ENCODE measurements around the gene IGF2.

Gene IGF2

DNA sequence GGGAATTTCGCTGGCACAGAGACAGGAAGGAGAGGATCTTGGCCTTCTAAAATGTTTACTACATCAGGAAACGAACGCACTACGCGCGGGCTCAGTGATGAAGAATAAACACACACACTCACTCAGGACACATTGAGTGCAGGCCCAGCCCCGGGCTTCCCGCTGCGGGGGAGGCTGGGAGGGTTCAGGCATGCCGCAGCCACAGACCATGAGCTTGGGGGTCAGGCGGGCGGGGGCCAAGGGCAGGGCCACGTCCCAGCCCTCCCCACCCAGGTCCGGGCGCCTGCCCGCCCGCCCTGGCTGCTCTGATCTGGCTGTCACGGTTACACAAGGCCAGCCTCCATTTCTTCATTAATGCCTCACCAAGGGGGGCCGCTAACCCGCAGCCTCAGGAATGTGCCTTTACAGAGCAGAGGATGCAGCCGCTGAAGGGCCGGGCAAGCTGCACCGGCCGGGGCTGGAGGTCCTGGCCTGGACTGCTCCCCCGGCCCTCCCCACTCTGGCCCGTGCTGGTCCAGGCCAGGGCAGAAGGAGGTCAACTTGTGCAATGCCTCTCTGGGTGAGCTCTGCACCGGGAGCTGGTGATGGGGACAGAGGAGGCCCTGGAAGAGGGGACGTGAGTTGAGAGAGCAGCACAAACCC, 41.7 kb downstream of the IGF2 start:
- Histone ChIP-seq H3K27me3 (ENCODE audit: insufficient read depth, insufficient read length) (peaks cover 16% of the 10 kb centered on the region), H3K36me3 (ENCODE audit: insufficient read depth, insufficient read length, low read length) (no peaks in the 10 kb centered on the region), H3K4me1 (ENCODE audit: insufficient read depth, insufficient read length) (peaks cover 42% of the 10 kb centered on the region), H3K4me3 (ENCODE audit: insufficient read length, low read depth) (peak overlapping the region; percentile 19), H3K9ac (ENCODE audit: insufficient read length, low read depth) (peak overlapping the region; percentile 74), H3K9me3 (ENCODE audit: insufficient read depth, low read length) (peaks cover 11% of the 10 kb centered on the region; the same call in 1 of the 2 replicates)
- peak; percentile 80 for DNase-seq (ENCODE audit: low read depth, low spot score)
- no peak for TF ChIP-seq YY1 (IDR thresholded peaks at IDR 0.05; ENCODE audit: insufficient read depth, insufficient read length)
- no peak for TF ChIP-seq ZNF274 (IDR thresholded peaks at IDR 0.05; ENCODE audit: low read depth, low read length)
- TF ChIP-seq SUZ12 (IDR thresholded peaks at IDR 0.05; ENCODE audit: extremely low read depth, insufficient read depth, insufficient read length) = no peak

DNA sequence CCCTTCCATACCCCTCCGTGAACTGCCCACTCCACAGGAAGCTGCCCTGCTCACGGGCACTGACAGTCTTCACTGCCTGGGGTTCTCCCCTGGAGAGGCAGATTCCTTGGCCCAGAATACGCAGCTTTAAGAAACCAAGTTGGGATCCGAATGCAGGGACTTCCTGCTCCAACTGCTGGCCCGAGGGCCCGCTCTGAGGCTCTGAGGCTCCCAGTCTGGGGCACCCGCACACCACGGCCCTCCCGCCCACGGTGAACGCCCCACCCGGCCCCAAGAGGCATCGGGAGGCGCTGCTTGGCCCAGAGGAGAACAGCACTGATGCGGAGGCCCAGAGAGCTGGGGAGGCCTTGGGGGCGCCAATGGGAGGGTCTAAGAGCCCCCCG, 42.3 kb downstream of the IGF2 start:
- H3K9ac ChIP-seq (ENCODE audit: insufficient read length, low read depth) = peak overlapping the region; percentile 65
- peaks cover 42% of the 10 kb centered on the region for H3K4me1 ChIP-seq (ENCODE audit: insufficient read depth, insufficient read length)
- H3K4me3 ChIP-seq (ENCODE audit: insufficient read length, low read depth) = peak overlapping the region; percentile 19

DNA sequence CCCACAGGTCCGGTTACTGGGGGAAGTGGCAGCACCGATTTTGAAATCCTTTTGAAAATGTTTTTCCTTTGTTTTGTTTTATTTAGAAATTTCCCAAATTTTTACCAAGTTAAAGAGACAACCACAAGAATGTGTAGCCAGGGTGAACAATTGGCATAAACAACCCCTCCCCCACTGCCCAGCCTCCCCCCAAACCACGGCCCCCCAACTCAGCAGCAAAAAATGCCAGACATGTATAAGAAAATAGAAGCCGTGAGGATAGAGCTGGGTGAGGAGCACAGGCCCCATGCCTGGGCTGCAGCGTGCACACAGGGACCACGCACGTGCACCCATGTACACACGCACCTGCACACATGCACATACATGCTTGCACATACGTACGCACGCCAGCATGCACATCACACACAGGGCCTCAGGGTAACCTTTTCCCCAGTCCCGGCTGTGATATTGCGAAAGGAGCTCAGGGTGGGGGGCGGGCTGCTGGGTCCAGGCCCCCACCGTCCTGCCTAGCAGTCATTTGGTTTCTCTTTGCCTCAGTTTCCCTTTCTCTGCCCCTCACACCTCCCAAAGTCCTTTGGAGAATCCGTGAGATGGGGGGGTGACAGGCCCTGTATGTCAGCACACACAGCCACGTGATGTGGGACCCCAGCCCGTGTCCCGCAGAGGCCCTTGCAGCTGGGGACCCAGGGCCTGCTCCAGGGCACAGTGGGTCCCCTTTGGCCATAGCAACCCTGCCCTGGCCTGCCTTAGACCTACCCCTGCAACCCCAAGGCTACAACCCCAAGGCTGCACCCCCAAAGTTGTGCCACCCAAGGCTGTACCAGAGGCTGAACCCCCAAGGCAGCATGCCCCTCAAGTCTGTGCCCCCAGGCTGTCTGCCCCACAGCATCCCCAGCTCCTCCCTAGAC, 42.9 kb downstream of the IGF2 start:
- no peak for DNase-seq (ENCODE audit: low read depth, low spot score)
- TF ChIP-seq SUZ12 (IDR thresholded peaks at IDR 0.05; ENCODE audit: extremely low read depth, insufficient read depth, insufficient read length) (no peak), YY1 (IDR thresholded peaks at IDR 0.05; ENCODE audit: insufficient read depth, insufficient read length) (no peak), ZNF274 (IDR thresholded peaks at IDR 0.05; ENCODE audit: low read depth, low read length) (no peak)
- Histone ChIP-seq H3K9ac (ENCODE audit: insufficient read length, low read depth) (peak overlapping the region; percentile 65), H3K4me1 (ENCODE audit: insufficient read depth, insufficient read length) (peaks cover 43% of the 10 kb centered on the region), H3K4me3 (ENCODE audit: insufficient read length, low read depth) (no peak overlapping the region), H3K27me3 (ENCODE audit: insufficient read depth, insufficient read length) (peaks cover 13% of the 10 kb centered on the region), H3K9me3 (ENCODE audit: insufficient read depth, low read length) (peaks cover 11% of the 10 kb centered on the region; the same call in 1 of the 2 replicates), H3K36me3 (ENCODE audit: insufficient read depth, insufficient read length, low read length) (no peaks in the 10 kb centered on the region)

More for the DNA sequence above, 42.3 kb downstream of the IGF2 start:
- Histone ChIP-seq H3K27me3 (ENCODE audit: insufficient read depth, insufficient read length) (peaks cover 13% of the 10 kb centered on the region), H3K36me3 (ENCODE audit: insufficient read depth, insufficient read length, low read length) (no peaks in the 10 kb centered on the region), H3K9me3 (ENCODE audit: insufficient read depth, low read length) (peaks cover 11% of the 10 kb centered on the region; the same call in 1 of the 2 replicates)
- no peak for DNase-seq (ENCODE audit: low read depth, low spot score)
- TF ChIP-seq SUZ12 (IDR thresholded peaks at IDR 0.05; ENCODE audit: extremely low read depth, insufficient read depth, insufficient read length) = no peak
- TF ChIP-seq YY1 (IDR thresholded peaks at IDR 0.05; ENCODE audit: insufficient read depth, insufficient read length) = no peak
- no peak for TF ChIP-seq ZNF274 (IDR thresholded peaks at IDR 0.05; ENCODE audit: low read depth, low read length)

DNA sequence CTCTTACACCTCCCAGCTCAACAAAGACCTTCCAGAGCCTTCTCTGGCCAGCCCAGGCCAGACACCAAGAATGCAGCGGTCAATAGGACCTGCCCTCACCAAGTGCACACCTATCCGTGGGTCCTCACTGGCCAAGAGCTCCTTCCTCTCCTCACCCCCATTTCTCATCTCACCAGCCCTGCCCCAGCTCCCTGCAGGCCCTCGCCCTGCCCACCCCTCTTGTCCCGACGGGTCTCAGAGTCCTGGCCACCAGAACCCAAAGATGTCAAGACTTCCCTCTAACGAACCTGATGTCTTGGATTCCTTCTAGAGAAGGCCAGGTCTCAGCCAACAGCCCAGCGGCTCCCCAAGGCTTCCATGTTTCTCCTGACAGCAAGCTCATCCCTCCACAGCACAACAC, 43.6 kb downstream of the IGF2 start:
- no peak for TF ChIP-seq ZNF274 (IDR thresholded peaks at IDR 0.05; ENCODE audit: low read depth, low read length)
- no peak for TF ChIP-seq SUZ12 (IDR thresholded peaks at IDR 0.05; ENCODE audit: extremely low read depth, insufficient read depth, insufficient read length)
- no peak for TF ChIP-seq YY1 (IDR thresholded peaks at IDR 0.05; ENCODE audit: insufficient read depth, insufficient read length)
- no peak for DNase-seq (ENCODE audit: low read depth, low spot score)

DNA sequence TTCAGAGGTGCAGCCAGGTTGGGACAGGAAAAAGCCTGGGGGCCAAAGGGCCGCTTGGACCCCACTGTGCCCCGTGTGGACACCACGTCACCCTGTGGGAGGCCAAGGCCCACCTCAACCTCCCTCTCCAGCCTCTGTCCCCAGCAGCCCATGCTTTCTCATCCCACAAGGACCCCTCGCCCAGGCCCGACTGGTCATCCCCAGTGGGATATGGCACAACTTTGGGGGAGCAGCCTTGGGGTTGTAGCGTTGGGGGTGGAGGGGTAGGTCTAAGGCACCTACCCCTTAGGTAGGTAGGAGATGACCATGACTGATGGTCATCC, 44.0 kb downstream of the IGF2 start:
- no peak for DNase-seq (ENCODE audit: low read depth, low spot score)
- peaks cover 11% of the 10 kb centered on the region; the same call in 1 of the 2 replicates for H3K9me3 ChIP-seq (ENCODE audit: insufficient read depth, low read length)
- H3K27me3 ChIP-seq (ENCODE audit: insufficient read depth, insufficient read length) = peaks cover 10% of the 10 kb centered on the region
- TF ChIP-seq ZNF274 (IDR thresholded peaks at IDR 0.05; ENCODE audit: low read depth, low read length) (no peak), YY1 (IDR thresholded peaks at IDR 0.05; ENCODE audit: insufficient read depth, insufficient read length) (no peak), SUZ12 (IDR thresholded peaks at IDR 0.05; ENCODE audit: extremely low read depth, insufficient read depth, insufficient read length) (no peak)
- H3K4me3 ChIP-seq (ENCODE audit: insufficient read length, low read depth) = no peak overlapping the region
- peaks cover 42% of the 10 kb centered on the region for H3K4me1 ChIP-seq (ENCODE audit: insufficient read depth, insufficient read length)
- H3K9ac ChIP-seq (ENCODE audit: insufficient read length, low read depth) = no peak overlapping the region
- H3K36me3 ChIP-seq (ENCODE audit: insufficient read depth, insufficient read length, low read length) = no peaks in the 10 kb centered on the region

More for the DNA sequence above, 43.6 kb downstream of the IGF2 start:
- H3K4me1 ChIP-seq (ENCODE audit: insufficient read depth, insufficient read length) = peaks cover 45% of the 10 kb centered on the region
- no peak overlapping the region for H3K4me3 ChIP-seq (ENCODE audit: insufficient read length, low read depth)
- H3K27me3 ChIP-seq (ENCODE audit: insufficient read depth, insufficient read length) = peaks cover 10% of the 10 kb centered on the region
- no peaks in the 10 kb centered on the region for H3K36me3 ChIP-seq (ENCODE audit: insufficient read depth, insufficient read length, low read length)
- no peak overlapping the region for H3K9ac ChIP-seq (ENCODE audit: insufficient read length, low read depth)
- peaks cover 11% of the 10 kb centered on the region; the same call in 1 of the 2 replicates for H3K9me3 ChIP-seq (ENCODE audit: insufficient read depth, low read length)

DNA sequence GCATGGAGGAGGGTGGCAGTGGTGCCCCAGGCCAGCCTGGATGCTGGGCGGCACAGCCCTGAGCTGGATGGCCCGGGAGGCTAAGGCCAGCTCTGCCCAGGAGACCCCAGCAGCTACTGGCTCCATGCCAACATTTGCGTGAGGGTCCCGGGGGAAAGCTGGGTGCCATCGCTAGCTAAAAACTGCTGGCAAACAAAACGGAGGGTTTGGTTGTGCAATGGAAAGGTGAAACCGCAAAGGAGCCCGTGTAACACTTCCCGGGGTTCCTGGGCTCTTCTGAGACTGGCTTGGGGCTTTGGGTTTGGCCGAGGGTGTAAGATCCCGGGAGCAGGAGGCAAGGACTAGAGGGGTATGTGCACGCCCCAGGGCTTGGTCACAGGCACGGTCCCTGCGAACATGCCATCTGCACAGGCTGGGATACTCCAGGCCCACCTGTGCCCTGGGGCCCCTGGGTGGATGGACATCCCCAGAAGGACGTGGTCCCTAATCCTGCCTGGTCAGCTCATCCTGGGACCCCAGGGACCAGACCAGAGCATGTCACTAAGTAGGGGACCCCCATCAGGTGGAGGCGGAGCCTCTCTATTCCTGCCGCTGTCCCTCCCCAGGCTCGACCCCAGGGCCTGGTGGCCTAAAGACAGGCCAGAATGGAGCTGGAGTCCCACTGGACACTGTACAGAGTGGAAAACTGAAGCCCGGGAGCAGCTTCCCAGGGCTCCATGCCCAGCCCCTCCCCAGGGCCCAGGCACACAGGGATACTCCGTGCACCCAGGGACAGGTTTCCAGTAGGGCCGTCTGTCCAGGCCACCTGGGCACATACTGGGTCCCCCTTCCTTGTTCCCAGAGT, 44.6 kb downstream of the IGF2 start:
- TF ChIP-seq SUZ12 (IDR thresholded peaks at IDR 0.05; ENCODE audit: extremely low read depth, insufficient read depth, insufficient read length) (no peak), YY1 (IDR thresholded peaks at IDR 0.05; ENCODE audit: insufficient read depth, insufficient read length) (no peak), ZNF274 (IDR thresholded peaks at IDR 0.05; ENCODE audit: low read depth, low read length) (no peak)
- Histone ChIP-seq H3K4me1 (ENCODE audit: insufficient read depth, insufficient read length) (peaks cover 42% of the 10 kb centered on the region), H3K4me3 (ENCODE audit: insufficient read length, low read depth) (no peak overlapping the region), H3K36me3 (ENCODE audit: insufficient read depth, insufficient read length, low read length) (no peaks in the 10 kb centered on the region), H3K9ac (ENCODE audit: insufficient read length, low read depth) (no peak overlapping the region), H3K27me3 (ENCODE audit: insufficient read depth, insufficient read length) (peaks cover 10% of the 10 kb centered on the region), H3K9me3 (ENCODE audit: insufficient read depth, low read length) (peaks cover 11% of the 10 kb centered on the region; the same call in 1 of the 2 replicates)
- no peak for DNase-seq (ENCODE audit: low read depth, low spot score)
